NCI-H524 treated with DMSO at 0.1 percent for 48 hours (cell line): ENCODE measurements around the gene CCT2.

Source experiments
- DNase-seq: peaks from one replicate; lab custom pipeline; 2025; lab: John Stamatoyannopoulos, UW

Gene CCT2

GRCh38 chr12:69585189-69586062, at the start of gene CCT2:
Gene CCT2 (plus strand): TSS chr12:69585459. CDS start chr12:69585522, 63 bp downstream.
- DNase-seq: peak; percentile 54

- DNase-seq: no peak
Observed at GRCh38 chr12:69540987-69541386, 44.3 kb upstream of the CCT2 start.

- DNase-seq: no peak
Observed at GRCh38 chr12:69544087-69544486, 41.2 kb upstream of the CCT2 start.

- no peak for DNase-seq
Observed at GRCh38 chr12:69545081-69545480, 40.2 kb upstream of the CCT2 start.

- no peak for DNase-seq
Observed at GRCh38 chr12:69546693-69547438, 38.4 kb upstream of the CCT2 start.

GRCh38 chr12:69548687-69549086, 36.6 kb upstream of the CCT2 start:
- DNase-seq: no peak

- no peak for DNase-seq
Observed at GRCh38 chr12:69550569-69551350, 34.5 kb upstream of the CCT2 start.

- no peak for DNase-seq
Observed at GRCh38 chr12:69553628-69554248, 31.5 kb upstream of the CCT2 start.

- no peak for DNase-seq
Observed at GRCh38 chr12:69555461-69555860, 29.8 kb upstream of the CCT2 start.

GRCh38 chr12:69556383-69556782, 28.9 kb upstream of the CCT2 start:
- DNase-seq: no peak

- DNase-seq: no peak
Observed at GRCh38 chr12:69563166-69563762, 22.0 kb upstream of the CCT2 start.

- no peak for DNase-seq
Observed at GRCh38 chr12:69566603-69567002, 18.7 kb upstream of the CCT2 start.

GRCh38 chr12:69569236-69569635, 16.0 kb upstream of the CCT2 start:
- DNase-seq: no peak

- DNase-seq: no peak
Observed at GRCh38 chr12:69570000-69570516, 15.2 kb upstream of the CCT2 start.

GRCh38 chr12:69570545-69571399, 14.5 kb upstream of the CCT2 start:
- no peak for DNase-seq

GRCh38 chr12:69575346-69575745, 9.9 kb upstream of the CCT2 start:
- DNase-seq: no peak

GRCh38 chr12:69578283-69578682, 7.0 kb upstream of the CCT2 start:
- DNase-seq: no peak

- DNase-seq: no peak
Observed at GRCh38 chr12:69579029-69579428, 6.2 kb upstream of the CCT2 start.

- DNase-seq: no peak
Observed at GRCh38 chr12:69580074-69580473, 5.2 kb upstream of the CCT2 start.

- DNase-seq: no peak
Observed at GRCh38 chr12:69583203-69583602, 2.1 kb upstream of the CCT2 start.
